HEK293T (cell line): ENCODE results near the gene HMCN2.

ENCODE experiments used
- CTCF ChIA-PET: fragments of 350-600 bp; formaldehyde crosslinking; extraction: SDS; loops from one replicate; lab custom pipeline; 2021; ENCODE audit warnings: antibody characterized with exemption, inconsistent platforms; lab: Yijun Ruan, JAX
- POLR2A ChIA-PET: fragments of 350-600 bp; formaldehyde crosslinking; extraction: SDS; loops from one replicate; lab custom pipeline; 2020; ENCODE audit warnings: antibody characterized with exemption, inconsistent platforms; lab: Yijun Ruan, JAX
- DNase-seq: peaks from one replicate; pipeline ENCODE4 v3.0.0; 2012; ENCODE audit warnings: mixed read lengths; ENCODE audit errors: extremely low spot score
- ARNT ChIP-seq: fragments of 450-650 bp; IDR thresholded peaks from 2 replicates; pipeline ENCODE4 v1.6.1; 2017; ENCODE audit warnings: mild to moderate bottlenecking
- BHLHE40 ChIP-seq: fragments of 450-650 bp; IDR thresholded peaks from 2 replicates; pipeline ENCODE4 v1.6.1; 2016; ENCODE audit warnings: mild to moderate bottlenecking, moderate library complexity, borderline replicate concordance
- CTBP1 ChIP-seq: fragments of 450-650 bp; IDR thresholded peaks from 2 replicates; pipeline ENCODE4 v1.6.1; 2016; ENCODE audit warnings: borderline replicate concordance
- ELF4 ChIP-seq: fragments of 450-650 bp; IDR thresholded peaks from 2 replicates; pipeline ENCODE4 v1.6.1; 2017; ENCODE audit warnings: antibody characterized with exemption
- FOXA1 ChIP-seq: fragments of 450-650 bp; IDR thresholded peaks from 2 replicates; pipeline ENCODE4 v1.6.1; 2016; ENCODE audit warnings: mild to moderate bottlenecking
- FOXK2 ChIP-seq: fragments of 450-650 bp; IDR thresholded peaks from 2 replicates; pipeline ENCODE4 v1.6.1; 2016; ENCODE audit warnings: mild to moderate bottlenecking
- FOXM1 ChIP-seq: fragments of 450-650 bp; IDR thresholded peaks from 2 replicates; pipeline ENCODE4 v1.6.1; 2017; ENCODE audit warnings: mild to moderate bottlenecking, borderline replicate concordance
- HDGF ChIP-seq: fragments of 450-650 bp; IDR thresholded peaks from 2 replicates; pipeline ENCODE4 v1.6.1; 2017; ENCODE audit warnings: antibody characterized with exemption, borderline replicate concordance
- L3MBTL2 ChIP-seq: fragments of 450-650 bp; conservative IDR thresholded peaks from 2 replicates; pipeline ENCODE4 v1.6.1; 2016; ENCODE audit warnings: mild to moderate bottlenecking
- LEF1 ChIP-seq: fragments of 450-650 bp; IDR thresholded peaks from 2 replicates; pipeline ENCODE4 v1.6.1; 2017; ENCODE audit warnings: mild to moderate bottlenecking, borderline replicate concordance
- NFRKB ChIP-seq: fragments of 450-650 bp; IDR thresholded peaks from 2 replicates; pipeline ENCODE4 v1.6.1; 2016; ENCODE audit warnings: mild to moderate bottlenecking, moderate library complexity
- SP1 ChIP-seq: fragments of 450-650 bp; IDR thresholded peaks from 2 replicates; pipeline ENCODE4 v1.6.1; 2017
- SUZ12 ChIP-seq: fragments of 450-650 bp; IDR thresholded peaks from 2 replicates; pipeline ENCODE4 v1.6.1; 2016; ENCODE audit warnings: mild to moderate bottlenecking
- TARDBP ChIP-seq: fragments of 450-650 bp; IDR thresholded peaks from 2 replicates; pipeline ENCODE4 v1.6.1; 2016
- ZNF384 ChIP-seq: fragments of 450-650 bp; IDR thresholded peaks from 2 replicates; pipeline ENCODE4 v1.6.1; 2016
- TF ChIP-seq, protein P1 (sequence below): fragments of 450-650 bp; IDR thresholded peaks from 2 replicates; pipeline ENCODE4 v1.6.1; 2016

HMCN2 gene

DNA sequence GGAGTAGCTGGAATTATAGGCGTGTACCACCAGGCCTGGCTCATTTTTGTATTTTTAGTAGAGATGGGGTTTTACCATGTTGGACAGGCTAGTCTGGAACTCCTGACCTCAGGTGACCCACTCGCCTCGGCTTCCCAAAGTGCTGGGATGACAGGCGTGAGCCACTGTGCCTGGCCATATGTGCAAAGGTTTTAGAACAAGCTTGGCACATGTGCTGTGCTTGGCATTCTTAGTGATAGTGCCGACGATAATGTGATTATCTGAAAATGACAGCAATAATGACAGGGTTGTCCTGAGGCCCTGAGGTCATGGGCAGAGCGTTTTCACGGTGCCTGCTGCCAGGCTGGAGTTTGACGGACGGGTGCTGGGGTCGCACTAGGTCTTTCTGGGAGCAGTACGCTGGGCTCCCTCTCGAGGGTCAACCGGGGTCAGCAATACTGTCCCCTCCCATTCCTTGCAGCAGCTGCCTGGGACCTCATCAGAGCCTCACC, 42.6 kb downstream of the HMCN2 start:
- POLR2A ChIA-PET: no interaction called here
- CTCF ChIA-PET: no interaction called here
- TF ChIP-seq NFRKB (no peak), SUZ12 (no peak), BHLHE40 (no peak), FOXM1 (no peak), FOXK2 (no peak)
- TF ChIP-seq, protein P1, sequence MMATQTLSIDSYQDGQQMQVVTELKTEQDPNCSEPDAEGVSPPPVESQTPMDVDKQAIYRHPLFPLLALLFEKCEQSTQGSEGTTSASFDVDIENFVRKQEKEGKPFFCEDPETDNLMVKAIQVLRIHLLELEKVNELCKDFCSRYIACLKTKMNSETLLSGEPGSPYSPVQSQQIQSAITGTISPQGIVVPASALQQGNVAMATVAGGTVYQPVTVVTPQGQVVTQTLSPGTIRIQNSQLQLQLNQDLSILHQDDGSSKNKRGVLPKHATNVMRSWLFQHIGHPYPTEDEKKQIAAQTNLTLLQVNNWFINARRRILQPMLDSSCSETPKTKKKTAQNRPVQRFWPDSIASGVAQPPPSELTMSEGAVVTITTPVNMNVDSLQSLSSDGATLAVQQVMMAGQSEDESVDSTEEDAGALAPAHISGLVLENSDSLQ: no peak
- DNase-seq: no peak

DNA sequence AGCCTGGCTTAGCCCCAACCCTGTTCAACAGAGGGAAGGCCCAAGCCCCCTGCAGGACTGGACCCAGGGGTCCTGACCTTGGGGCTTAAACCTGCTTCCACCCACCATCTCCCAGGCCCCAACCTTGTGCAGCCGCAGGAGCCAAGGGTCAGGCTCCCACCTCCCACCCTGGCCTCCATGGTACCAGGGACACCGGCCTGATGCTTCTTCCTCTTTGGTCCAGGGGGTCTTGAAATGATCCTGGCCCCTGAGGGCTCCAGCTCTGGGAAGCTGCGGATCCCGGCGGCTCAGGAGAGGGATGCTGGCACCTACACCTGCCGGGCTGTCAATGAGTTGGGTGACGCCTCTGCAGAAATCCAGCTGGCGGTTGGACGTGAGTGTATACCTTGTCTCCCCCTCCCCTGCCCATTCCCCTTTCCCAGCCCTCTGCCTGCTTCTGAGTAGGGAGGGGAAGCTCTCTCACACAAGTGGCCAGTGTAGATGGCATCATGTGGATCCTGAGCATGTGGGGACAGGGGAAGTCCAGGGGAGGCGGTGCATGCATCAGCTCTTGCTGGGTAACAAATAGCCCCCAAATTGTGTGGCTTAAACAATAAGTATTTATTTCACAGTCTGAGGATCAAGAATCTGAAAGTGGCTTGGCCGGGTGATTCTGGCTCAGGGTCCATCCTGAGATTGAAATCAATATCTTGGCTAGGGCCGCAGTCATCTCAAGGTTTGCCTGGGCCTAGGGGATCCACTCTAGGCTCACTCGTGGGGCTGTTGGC, 44.3 kb downstream of the HMCN2 start:
- DNase-seq: no peak
- ChIA-PET POLR2A (no interaction called here), CTCF (no interaction called here)
- TF ChIP-seq BHLHE40: no peak
- TF ChIP-seq HDGF: no peak
- TF ChIP-seq ARNT: no peak
- TF ChIP-seq ZNF384: no peak
- TF ChIP-seq, protein P1: no peak
- no peak for TF ChIP-seq TARDBP
- no peak for TF ChIP-seq SP1
- TF ChIP-seq CTBP1: no peak
- no peak for TF ChIP-seq L3MBTL2
- no peak for TF ChIP-seq FOXA1
- TF ChIP-seq SUZ12: no peak
- no peak for TF ChIP-seq FOXM1
- TF ChIP-seq NFRKB: no peak
- no peak for TF ChIP-seq LEF1
- TF ChIP-seq FOXK2: no peak
- no peak for TF ChIP-seq ELF4

DNA sequence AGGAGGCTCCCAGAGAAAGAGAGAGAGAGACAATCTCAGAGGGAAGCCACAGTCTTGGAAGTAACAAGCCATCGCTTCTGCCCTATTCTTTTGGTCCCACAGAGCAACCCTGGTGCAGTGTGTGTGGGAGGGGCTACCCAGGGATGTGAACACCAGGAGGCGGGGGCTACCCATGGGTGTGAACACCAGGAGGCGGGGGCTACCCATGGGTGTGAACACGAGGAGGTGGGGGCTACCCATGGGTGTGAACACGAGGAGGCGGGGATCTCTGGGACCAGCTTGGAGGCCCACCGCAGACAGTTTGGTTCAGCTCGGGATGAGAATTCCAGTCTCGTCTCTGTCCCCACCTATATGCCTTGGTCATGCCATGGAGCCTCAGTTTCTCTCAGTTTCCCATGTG, 44.9 kb downstream of the HMCN2 start:
- no peak for TF ChIP-seq FOXK2
- TF ChIP-seq BHLHE40: no peak
- no peak for TF ChIP-seq LEF1
- ChIA-PET POLR2A (no interaction called here), CTCF (no interaction called here)
- DNase-seq: no peak

DNA sequence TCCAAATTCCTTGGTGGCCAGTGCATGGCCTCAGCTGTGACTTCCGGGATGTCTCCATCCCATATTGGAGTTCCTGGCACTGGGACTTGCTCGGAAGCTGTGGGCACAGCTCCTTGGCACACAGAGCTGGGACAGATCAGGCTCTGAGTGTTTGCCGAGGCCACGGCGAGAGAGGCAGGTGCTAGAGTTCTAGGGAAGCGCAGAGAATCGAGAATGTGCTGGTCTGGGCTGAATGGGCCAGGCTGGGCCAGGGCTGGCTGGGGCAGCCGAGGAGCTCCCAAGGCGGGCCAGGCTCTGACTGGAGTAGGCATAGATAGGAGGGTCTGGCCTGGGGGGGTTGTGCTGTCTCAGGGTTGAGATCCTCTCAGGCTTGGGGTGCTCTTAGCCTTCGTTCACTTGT, 45.4 kb downstream of the HMCN2 start:
- no peak for TF ChIP-seq ARNT
- TF ChIP-seq FOXA1: no peak
- no peak for TF ChIP-seq ZNF384
- no peak for TF ChIP-seq FOXM1
- no peak for TF ChIP-seq CTBP1
- POLR2A ChIA-PET: no interaction called here

DNA sequence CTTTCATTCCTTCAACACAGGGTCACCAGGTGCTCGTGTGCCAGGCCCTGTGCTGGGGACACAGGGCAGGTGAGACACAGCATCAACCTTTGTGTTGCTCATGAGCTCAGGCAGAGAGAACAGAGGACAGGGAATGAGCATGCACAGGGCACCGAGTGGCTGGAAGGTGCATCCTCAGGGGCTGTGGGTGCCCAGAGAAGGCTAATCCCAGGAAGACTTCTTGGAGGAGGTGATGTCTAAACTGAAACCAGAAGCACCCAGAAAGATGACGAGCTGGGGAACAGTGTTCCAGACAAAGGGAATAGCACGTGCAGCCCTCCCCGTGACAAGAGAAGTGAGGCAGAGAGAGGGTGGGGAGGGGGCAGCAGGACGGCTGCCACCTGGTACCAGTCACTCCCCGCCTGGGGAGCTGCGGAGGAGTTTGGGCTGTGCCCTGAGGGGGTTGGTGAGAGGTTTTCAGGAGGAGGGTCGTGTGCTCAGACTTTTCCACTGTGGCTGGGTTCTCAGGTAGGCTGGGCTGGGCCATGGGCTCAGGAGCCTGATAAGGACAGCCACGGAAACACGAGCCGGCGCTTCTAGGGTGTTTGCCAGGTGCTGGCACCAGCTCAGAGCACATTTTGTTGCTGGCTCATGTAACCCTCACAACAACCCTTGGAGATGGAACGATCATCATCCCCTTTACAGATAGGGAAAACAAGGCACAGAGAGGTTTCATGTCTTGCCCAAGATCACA, 46.0 kb downstream of the HMCN2 start:
- TF ChIP-seq ELF4: no peak
- TF ChIP-seq ZNF384: no peak
- no peak for TF ChIP-seq FOXM1
- TF ChIP-seq NFRKB: no peak
- TF ChIP-seq CTBP1: no peak
- no peak for TF ChIP-seq TARDBP
- no peak for TF ChIP-seq SP1
- TF ChIP-seq ARNT: no peak
- no peak for TF ChIP-seq SUZ12
- TF ChIP-seq L3MBTL2: no peak
- no peak for TF ChIP-seq HDGF
- TF ChIP-seq FOXA1: no peak
- TF ChIP-seq LEF1: no peak
- TF ChIP-seq BHLHE40: no peak
- CTCF ChIA-PET: interaction anchor here (0.7 kb wide), 1 partner anchor 8 kb away, joined by 3 read pairs; no protein-coding TSS in a partner anchor

More for the DNA sequence above, 45.4 kb downstream of the HMCN2 start:
- CTCF ChIA-PET: interaction anchor here (0.7 kb wide), 1 partner anchor 9 kb away, joined by 3 read pairs; no protein-coding TSS in a partner anchor
- DNase-seq: no peak

DNA sequence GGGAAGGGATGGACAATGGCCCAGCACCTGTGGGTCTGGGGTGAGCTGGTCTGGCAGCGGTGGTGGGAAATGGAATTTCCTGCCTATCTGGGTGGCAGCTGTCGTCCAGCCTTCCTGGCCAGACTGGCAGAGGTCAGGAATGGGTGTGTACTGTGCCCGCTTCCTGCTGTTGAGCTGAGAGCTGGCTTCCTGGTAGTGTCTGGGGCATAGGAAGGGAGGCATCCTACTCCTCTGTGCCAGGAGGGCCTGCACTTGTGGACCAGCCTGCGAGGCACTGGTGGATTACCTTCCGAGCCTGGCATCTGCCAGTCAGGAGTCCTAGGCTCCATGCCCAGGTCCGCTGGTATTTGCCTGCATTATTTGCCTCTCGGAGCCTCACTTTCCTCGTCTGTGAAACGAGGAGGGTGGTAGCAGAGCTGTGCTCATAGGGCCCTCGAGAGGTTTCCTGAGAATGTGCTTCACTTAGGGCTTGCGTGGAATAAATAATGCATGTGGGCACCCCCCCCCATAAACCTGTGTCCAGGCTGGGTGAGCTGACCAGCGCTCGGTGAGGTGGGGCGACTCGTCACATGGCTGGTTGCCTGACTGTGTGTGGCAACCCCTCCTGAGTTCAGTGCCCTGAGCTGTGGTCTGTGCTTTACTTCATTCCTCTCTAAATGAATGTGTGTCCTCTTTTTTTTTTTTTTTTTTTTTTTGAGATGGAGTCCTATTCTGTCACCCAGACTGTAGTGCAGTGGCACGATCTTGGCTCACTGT, 47.7 kb downstream of the HMCN2 start:
- ChIA-PET POLR2A (interaction anchor here (0.6 kb wide), 1 partner anchor 15 kb away, joined by 4 read pairs; no protein-coding TSS in a partner anchor), CTCF (no interaction called here)
- DNase-seq: no peak
- TF ChIP-seq FOXM1 (no peak), CTBP1 (no peak), LEF1 (no peak), BHLHE40 (no peak)

More for the DNA sequence above, 46.0 kb downstream of the HMCN2 start:
- POLR2A ChIA-PET: no interaction called here
- no peak for DNase-seq
